HEK293 (cell line): ENCODE measurements around the gene C2orf72.

Source experiments
- BCL11B ChIP-seq: fragments of 450-650 bp; formaldehyde crosslinking; IDR thresholded peaks from 2 replicates; pipeline ENCODE4 v1.5.1; 2016; ENCODE audit warnings: low read depth, missing biosample characterization, missing genetic modification characterization
- PRDM1 ChIP-seq: fragments of 450-650 bp; formaldehyde crosslinking; IDR thresholded peaks from 2 replicates; pipeline ENCODE4; 2016; ENCODE audit warnings: missing biosample characterization, missing genetic modification characterization
- SP7 ChIP-seq: fragments of 450-650 bp; formaldehyde crosslinking; IDR thresholded peaks from 2 replicates; pipeline ENCODE4 v1.5.1; 2016; ENCODE audit warnings: missing biosample characterization, missing genetic modification characterization
- WT1 ChIP-seq: fragments of 450-650 bp; formaldehyde crosslinking; IDR thresholded peaks from 2 replicates; pipeline ENCODE4 v1.5.1; 2016; ENCODE audit warnings: missing biosample characterization, missing genetic modification characterization
- YY1 ChIP-seq: fragments of 450-650 bp; formaldehyde crosslinking; IDR thresholded peaks from 2 replicates; pipeline ENCODE4 v1.5.1; 2018; ENCODE audit warnings: missing biosample characterization, missing genetic modification characterization
- TF ChIP-seq, protein P1 (sequence below): fragments of 450-650 bp; formaldehyde crosslinking; IDR thresholded peaks from 2 replicates; pipeline ENCODE4 v1.5.1; 2016; ENCODE audit warnings: missing biosample characterization, missing genetic modification characterization
- TF ChIP-seq, protein P2 (sequence below): fragments of 450-650 bp; formaldehyde crosslinking; IDR thresholded peaks from 2 replicates; pipeline ENCODE4 v1.5.1; 2016; ENCODE audit warnings: missing biosample characterization, missing genetic modification characterization

DNA sequence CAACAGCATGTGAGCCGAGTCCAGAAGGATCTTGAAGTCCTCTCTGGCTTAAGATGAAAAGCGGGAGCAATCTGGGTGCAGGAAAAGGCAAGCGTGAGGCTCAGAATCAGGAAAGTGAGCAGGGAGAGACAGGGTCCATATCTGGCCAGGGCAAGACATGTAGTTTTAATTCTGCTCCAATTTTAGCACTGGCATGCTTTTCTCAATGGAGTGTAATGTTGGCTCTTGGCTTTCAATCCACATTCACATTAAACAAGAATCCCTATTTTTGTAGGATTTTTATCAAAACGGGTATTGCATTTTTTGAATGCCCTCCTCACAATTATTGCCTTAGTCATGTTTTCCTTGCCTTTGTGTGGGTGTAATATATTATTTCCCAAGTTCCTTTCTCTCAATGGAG is 35.4 kb upstream of the C2orf72 start:
- TF ChIP-seq SP7 (tag by site-specific recombination), result no peak
- TF ChIP-seq YY1 (tag by site-specific recombination), result no peak
- no peak for TF ChIP-seq PRDM1 (tag by site-specific recombination)
- TF ChIP-seq, protein P1, sequence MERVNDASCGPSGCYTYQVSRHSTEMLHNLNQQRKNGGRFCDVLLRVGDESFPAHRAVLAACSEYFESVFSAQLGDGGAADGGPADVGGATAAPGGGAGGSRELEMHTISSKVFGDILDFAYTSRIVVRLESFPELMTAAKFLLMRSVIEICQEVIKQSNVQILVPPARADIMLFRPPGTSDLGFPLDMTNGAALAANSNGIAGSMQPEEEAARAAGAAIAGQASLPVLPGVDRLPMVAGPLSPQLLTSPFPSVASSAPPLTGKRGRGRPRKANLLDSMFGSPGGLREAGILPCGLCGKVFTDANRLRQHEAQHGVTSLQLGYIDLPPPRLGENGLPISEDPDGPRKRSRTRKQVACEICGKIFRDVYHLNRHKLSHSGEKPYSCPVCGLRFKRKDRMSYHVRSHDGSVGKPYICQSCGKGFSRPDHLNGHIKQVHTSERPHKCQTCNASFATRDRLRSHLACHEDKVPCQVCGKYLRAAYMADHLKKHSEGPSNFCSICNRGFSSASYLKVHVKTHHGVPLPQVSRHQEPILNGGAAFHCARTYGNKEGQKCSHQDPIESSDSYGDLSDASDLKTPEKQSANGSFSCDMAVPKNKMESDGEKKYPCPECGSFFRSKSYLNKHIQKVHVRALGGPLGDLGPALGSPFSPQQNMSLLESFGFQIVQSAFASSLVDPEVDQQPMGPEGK (tag by site-specific recombination), result no peak
- no peak for TF ChIP-seq BCL11B (tag by site-specific recombination)
- TF ChIP-seq, protein P2, sequence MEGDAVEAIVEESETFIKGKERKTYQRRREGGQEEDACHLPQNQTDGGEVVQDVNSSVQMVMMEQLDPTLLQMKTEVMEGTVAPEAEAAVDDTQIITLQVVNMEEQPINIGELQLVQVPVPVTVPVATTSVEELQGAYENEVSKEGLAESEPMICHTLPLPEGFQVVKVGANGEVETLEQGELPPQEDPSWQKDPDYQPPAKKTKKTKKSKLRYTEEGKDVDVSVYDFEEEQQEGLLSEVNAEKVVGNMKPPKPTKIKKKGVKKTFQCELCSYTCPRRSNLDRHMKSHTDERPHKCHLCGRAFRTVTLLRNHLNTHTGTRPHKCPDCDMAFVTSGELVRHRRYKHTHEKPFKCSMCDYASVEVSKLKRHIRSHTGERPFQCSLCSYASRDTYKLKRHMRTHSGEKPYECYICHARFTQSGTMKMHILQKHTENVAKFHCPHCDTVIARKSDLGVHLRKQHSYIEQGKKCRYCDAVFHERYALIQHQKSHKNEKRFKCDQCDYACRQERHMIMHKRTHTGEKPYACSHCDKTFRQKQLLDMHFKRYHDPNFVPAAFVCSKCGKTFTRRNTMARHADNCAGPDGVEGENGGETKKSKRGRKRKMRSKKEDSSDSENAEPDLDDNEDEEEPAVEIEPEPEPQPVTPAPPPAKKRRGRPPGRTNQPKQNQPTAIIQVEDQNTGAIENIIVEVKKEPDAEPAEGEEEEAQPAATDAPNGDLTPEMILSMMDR, result no peak
- TF ChIP-seq WT1, result no peak
